Keratinocyte (primary cell): ENCODE data around the gene ITIH5. TPM values are rescaled to one million over a fixed set of nuclear protein-coding genes. Genes with fewer than 3 reads are reported as not detected.

Experiments used
- DNase-seq: peaks from one replicate; pipeline ENCODE4 v3.0.0-alpha.2; 2011; ENCODE audit warnings: low read depth, missing footprints, low spot score
- FAIRE-seq: peaks from 2 replicates; lab custom pipeline; 2011; peaks lifted over from hg19 to GRCh38; lab: Jason Lieb, UNC
- H2AFZ ChIP-seq: 2 replicates; pipeline ENCODE4 v1.6.0; 2012; ENCODE audit warnings: low read length, control low read depth, inconsistent platforms; ENCODE audit not compliant: control insufficient read depth
- H3K27ac ChIP-seq: 2 replicates; pipeline ENCODE4 v1.5.1; 2011; ENCODE audit warnings: low read length; ENCODE audit not compliant: control insufficient read depth, insufficient read depth
- H3K27me3 ChIP-seq: 3 replicates; pipeline ENCODE4 v1.6.0; 2011; ENCODE audit warnings: low read length; ENCODE audit not compliant: control insufficient read depth, insufficient read depth; ENCODE audit errors: extremely low read depth
- H3K36me3 ChIP-seq, 2 experiments: 2 replicates in 1 of 2; 3 replicates in 1 of 2; pipeline ENCODE4 v1.5.1; 2011; ENCODE audit warnings: low read length in 2 of 2, mild to moderate bottlenecking in 1 of 2; ENCODE audit not compliant: control insufficient read depth in 2 of 2, insufficient read depth in 2 of 2; ENCODE audit errors: extremely low read depth in 1 of 2
- H3K4me1 ChIP-seq: 3 replicates; pipeline ENCODE4 v1.5.1; 2011; ENCODE audit warnings: low read length; ENCODE audit not compliant: control insufficient read depth, insufficient read depth; ENCODE audit errors: extremely low read depth
- H3K4me2 ChIP-seq: 3 replicates; pipeline ENCODE4 v1.6.0; 2011; ENCODE audit warnings: low read depth, low read length; ENCODE audit not compliant: control insufficient read depth, insufficient read depth; ENCODE audit errors: extremely low read depth
- H3K4me3 ChIP-seq, 3 experiments: fragments of 200-600 bp in 1 of 3; sonication (generic) in 1 of 3; 2 replicates in 2 of 3; 3 replicates in 1 of 3; pipeline ENCODE4 v1.5.1; 2011 to 2016; ENCODE audit warnings: low read length in 3 of 3, mild to moderate bottlenecking in 3 of 3, control low read depth in 2 of 3, inconsistent platforms in 1 of 3, low read depth in 1 of 3, mixed read lengths in 1 of 3, mixed run types in 1 of 3, moderate library complexity in 1 of 3; ENCODE audit not compliant: control insufficient read depth in 2 of 3, insufficient read depth in 2 of 3; ENCODE audit errors: extremely low read depth in 1 of 3
- H3K79me2 ChIP-seq: 2 replicates; pipeline ENCODE4 v1.6.0; 2012; ENCODE audit warnings: low read length; ENCODE audit not compliant: control insufficient read depth, insufficient read depth
- H3K9ac ChIP-seq: 3 replicates; pipeline ENCODE4 v1.6.0; 2011; ENCODE audit warnings: low read length; ENCODE audit not compliant: control insufficient read depth, insufficient read depth; ENCODE audit errors: extremely low read depth
- H3K9me1 ChIP-seq: 3 replicates; pipeline ENCODE4 v1.6.0; 2011; ENCODE audit warnings: low read length; ENCODE audit not compliant: control insufficient read depth, insufficient read depth; ENCODE audit errors: extremely low read depth
- H3K9me3 ChIP-seq: 2 replicates; pipeline ENCODE4 v1.5.1; 2012; ENCODE audit warnings: low read depth, low read length; ENCODE audit not compliant: control insufficient read depth
- H4K20me1 ChIP-seq: 3 replicates; pipeline ENCODE4 v1.6.0; 2011; ENCODE audit warnings: low read length; ENCODE audit not compliant: control insufficient read depth, insufficient read depth; ENCODE audit errors: extremely low read depth
- EZH2 ChIP-seq: IDR thresholded peaks from one replicate; pipeline ENCODE4 v1.6.1; 2012; ENCODE audit warnings: inconsistent platforms, mild to moderate bottlenecking, low read length, moderate library complexity
- dilution Hi-C: fragments of 300-500 bp; cut with MboI; formaldehyde crosslinking; loops from one replicate; pipeline ENCODE4 v1.7.0; 2020; ENCODE audit warnings: low sequenced_read_pairs; ENCODE audit not compliant: extremely low pct_ligation_motif_present
- polyA plus RNA-seq, 5 experiments: library from polyadenylated mRNA; depleted of rRNA in 3 of 5; stranded (reverse) in 3 of 5; stranded (forward) in 1 of 5; unstranded in 1 of 5; fragments of >200 nt; gene quantifications; 1 replicate in 1 of 5; 2 replicates in 3 of 5; 3 replicates in 1 of 5; pipeline versions ENCODE4 v1.2.1 to v1.2.3, GENCODE V29; 2011 to 2012; ENCODE audit warnings: missing spikeins in 2 of 5, low read depth in 1 of 5, low replicate concordance in 1 of 5
- TF ChIP-seq, protein P1 (sequence below), 3 experiments: IDR thresholded peaks in 1 of 3; conservative IDR thresholded peaks in 1 of 3; optimal IDR thresholded peaks in 1 of 3; 2 replicates in 2 of 3; 3 replicates in 1 of 3; pipeline versions ENCODE3 to v1.5.1; 2011; ENCODE audit warnings: low read length in 3 of 3, mild to moderate bottlenecking in 3 of 3, moderate library complexity in 2 of 3, control low read depth in 1 of 3, inconsistent platforms in 1 of 3; ENCODE audit not compliant: insufficient read depth in 2 of 3; ENCODE audit errors: extremely low read depth in 1 of 3

Gene ITIH5
- polyA plus RNA-seq, 1 donor (not counting 4 experiments of a cell fraction or from before 2014, with no cell fraction given): not detected

DNA sequence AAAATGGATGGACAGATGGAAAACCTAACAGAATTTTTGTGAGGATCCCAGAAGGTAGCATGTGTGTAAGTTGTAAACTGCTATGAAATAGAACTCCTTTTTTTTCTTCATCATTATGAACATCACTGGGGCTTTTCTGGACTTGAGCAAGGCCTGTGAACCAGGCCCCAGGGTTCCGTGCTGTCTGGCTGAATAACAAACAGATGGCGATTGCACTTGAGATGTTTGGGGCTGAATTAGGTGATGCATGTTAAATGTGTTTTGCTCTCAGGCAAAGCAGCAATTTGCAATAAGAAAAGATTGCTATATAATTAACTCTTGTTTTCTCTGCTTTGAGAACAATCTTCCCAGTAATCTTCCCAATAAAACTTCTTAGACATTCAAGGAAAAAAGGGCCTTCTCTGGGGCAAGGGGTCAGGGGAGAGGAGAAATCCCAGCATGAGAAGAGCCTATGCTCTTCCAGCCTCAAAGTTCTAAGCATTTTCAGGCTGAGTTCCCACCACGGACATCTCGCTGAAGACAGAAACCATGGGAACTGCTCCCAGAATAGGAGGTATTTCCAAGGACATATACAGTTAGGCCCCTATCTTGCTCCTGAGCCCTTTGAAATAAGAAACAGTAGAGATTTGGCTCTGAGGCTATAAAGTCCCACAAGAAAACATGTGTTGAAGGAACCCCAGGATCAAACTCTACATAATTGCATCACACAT, 98.7 kb downstream of the ITIH5 start:
- FAIRE-seq: no peak
- dilution Hi-C loops: no loop called here

DNA sequence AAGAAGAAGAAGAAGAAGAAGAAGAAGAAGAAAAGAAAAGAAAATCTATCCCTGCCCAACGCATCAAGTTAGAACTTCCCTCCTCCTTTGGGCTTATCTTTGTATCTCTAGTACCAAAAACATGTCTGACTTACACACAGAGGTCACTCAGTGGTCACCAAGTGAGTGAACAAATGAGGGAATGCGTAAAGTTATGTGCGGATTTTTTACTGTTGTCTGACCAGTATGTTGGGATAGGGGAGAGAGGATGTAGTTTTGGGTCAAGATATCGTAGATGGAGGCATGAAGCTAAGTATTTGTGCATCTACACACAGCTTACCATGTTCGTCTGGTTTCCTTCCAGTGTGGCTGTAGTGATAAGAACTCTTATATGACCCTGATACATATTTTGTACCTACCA, 99.9 kb downstream of the ITIH5 start:
- DNase-seq: no peak

More for the DNA sequence above, 98.7 kb downstream of the ITIH5 start:
- DNase-seq: no peak
- no peak overlapping the region for H3K4me3 ChIP-seq
- no peak for TF ChIP-seq EZH2
- TF ChIP-seq, protein P1, sequence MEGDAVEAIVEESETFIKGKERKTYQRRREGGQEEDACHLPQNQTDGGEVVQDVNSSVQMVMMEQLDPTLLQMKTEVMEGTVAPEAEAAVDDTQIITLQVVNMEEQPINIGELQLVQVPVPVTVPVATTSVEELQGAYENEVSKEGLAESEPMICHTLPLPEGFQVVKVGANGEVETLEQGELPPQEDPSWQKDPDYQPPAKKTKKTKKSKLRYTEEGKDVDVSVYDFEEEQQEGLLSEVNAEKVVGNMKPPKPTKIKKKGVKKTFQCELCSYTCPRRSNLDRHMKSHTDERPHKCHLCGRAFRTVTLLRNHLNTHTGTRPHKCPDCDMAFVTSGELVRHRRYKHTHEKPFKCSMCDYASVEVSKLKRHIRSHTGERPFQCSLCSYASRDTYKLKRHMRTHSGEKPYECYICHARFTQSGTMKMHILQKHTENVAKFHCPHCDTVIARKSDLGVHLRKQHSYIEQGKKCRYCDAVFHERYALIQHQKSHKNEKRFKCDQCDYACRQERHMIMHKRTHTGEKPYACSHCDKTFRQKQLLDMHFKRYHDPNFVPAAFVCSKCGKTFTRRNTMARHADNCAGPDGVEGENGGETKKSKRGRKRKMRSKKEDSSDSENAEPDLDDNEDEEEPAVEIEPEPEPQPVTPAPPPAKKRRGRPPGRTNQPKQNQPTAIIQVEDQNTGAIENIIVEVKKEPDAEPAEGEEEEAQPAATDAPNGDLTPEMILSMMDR (optimal IDR thresholded peaks at IDR 0.05 in 1 of 3, IDR thresholded peaks at IDR 0.05 in 1 of 3, conservative IDR thresholded peaks at IDR 0.05 in 1 of 3; ENCODE audit: extremely low read depth in 1 of 3, insufficient read depth in 2 of 3, low read length in 3 of 3): no peak
- H3K27me3 ChIP-seq: no peaks in the 10 kb centered on the region
- no peak overlapping the region for H2AFZ ChIP-seq
- H3K9me1 ChIP-seq: no peaks in the 10 kb centered on the region
- no peaks in the 10 kb centered on the region for H3K9me3 ChIP-seq
- H3K4me2 ChIP-seq: no peak overlapping the region
- no peaks in the 10 kb centered on the region for H4K20me1 ChIP-seq
- no peak overlapping the region for H3K9ac ChIP-seq
- no peaks in the 10 kb centered on the region for H3K79me2 ChIP-seq
- no peak overlapping the region for H3K27ac ChIP-seq
- H3K4me1 ChIP-seq: no peaks in the 10 kb centered on the region
- H3K36me3 ChIP-seq: no peaks in the 10 kb centered on the region

More for the DNA sequence above, 99.9 kb downstream of the ITIH5 start:
- H3K36me3 ChIP-seq: no peaks in the 10 kb centered on the region
- dilution Hi-C loops: no loop called here
- TF ChIP-seq, protein P1 (optimal IDR thresholded peaks at IDR 0.05 in 1 of 3, IDR thresholded peaks at IDR 0.05 in 1 of 3, conservative IDR thresholded peaks at IDR 0.05 in 1 of 3; ENCODE audit: extremely low read depth in 1 of 3, insufficient read depth in 2 of 3, low read length in 3 of 3): no peak
- TF ChIP-seq EZH2: no peak
- H3K4me2 ChIP-seq: no peak overlapping the region
- H3K79me2 ChIP-seq: no peaks in the 10 kb centered on the region
- no peaks in the 10 kb centered on the region for H4K20me1 ChIP-seq
- no peaks in the 10 kb centered on the region for H3K9me3 ChIP-seq
- H3K9me1 ChIP-seq: no peaks in the 10 kb centered on the region
- no peaks in the 10 kb centered on the region for H3K4me1 ChIP-seq
- FAIRE-seq: no peak
- H2AFZ ChIP-seq: no peak overlapping the region
- no peak overlapping the region for H3K9ac ChIP-seq
- H3K4me3 ChIP-seq: no peak overlapping the region
- peaks cover 4% of the 10 kb centered on the region for H3K27me3 ChIP-seq
- H3K27ac ChIP-seq: no peak overlapping the region
